Right atrium auricular region (tissue), 2 donors: ENCODE data around the gene TFCP2L1. TPM values are rescaled to one million over a fixed set of nuclear protein-coding genes. Genes with fewer than 3 reads are reported as not detected.

Experiments
- DNase-seq: peaks from one replicate; pipeline ENCODE4 v3.0.0-alpha.2; 2019; ENCODE audit warnings: low spot score
- H3K27ac ChIP-seq, 2 donors: fragments of 200-600 bp; sonication (generic); 1 replicate in 1 of 2; 2 replicates in 1 of 2; pipeline ENCODE4 v1.5.1; 2016 to 2019
- H3K27me3 ChIP-seq, 2 donors: fragments of 200-600 bp; sonication (generic); one replicate each; pipeline versions ENCODE4 v1.5.1 to v1.6.0; 2017 to 2019
- H3K36me3 ChIP-seq: fragments of 200-600 bp; sonication (generic); one replicate; pipeline ENCODE4 v1.5.1; 2016
- H3K4me1 ChIP-seq, 2 donors: fragments of 200-600 bp; sonication (generic); one replicate each; pipeline versions ENCODE4 v1.5.1 to v1.6.0; 2017 to 2019
- H3K4me3 ChIP-seq, 2 donors: fragments of 200-600 bp; sonication (generic); 1 replicate in 1 of 2; 2 replicates in 1 of 2; pipeline ENCODE4 v1.5.1; 2017 to 2019; ENCODE audit warnings: mild to moderate bottlenecking in 1 of 2, moderate library complexity in 1 of 2
- H3K9me3 ChIP-seq, 2 donors: fragments of 200-600 bp; sonication (generic); one replicate each; pipeline ENCODE4 v1.5.1; 2019
- CTCF ChIP-seq, 2 donors: fragments of 200-600 bp; sonication (generic); IDR thresholded peaks; one replicate each; pipeline ENCODE4 v1.5.1; 2019; ENCODE audit warnings: antibody characterized with exemption in 2 of 2
- total RNA-seq, 2 donors: library from RNA; depleted of rRNA; stranded (reverse); fragments of >200 nt; gene quantifications; one replicate each; pipeline ENCODE4 v1.1.0, GENCODE V29; 2016

Gene TFCP2L1
- total RNA-seq, 2 donors from 2014 or later: 0.28 to 0.44 TPM

GRCh38 chr2:121245120-121245820, 39.7 kb downstream of the TFCP2L1 start:
- Histone ChIP-seq H3K36me3 (no peaks in the 10 kb centered on the region), H3K4me3 (no peak overlapping the region), H3K4me1 (no peaks in the 10 kb centered on the region), H3K9me3 (no peaks in the 10 kb centered on the region), H3K27ac (no peak overlapping the region), H3K27me3 (no peaks in the 10 kb centered on the region)
- no peak for TF ChIP-seq CTCF (IDR thresholded peaks at IDR 0.05)
- no peak for DNase-seq

GRCh38 chr2:121244616-121245015, 40.4 kb downstream of the TFCP2L1 start:
- no peak for DNase-seq
- Histone ChIP-seq H3K27ac (no peak overlapping the region), H3K4me3 (no peak overlapping the region), H3K4me1 (no peaks in the 10 kb centered on the region), H3K36me3 (no peaks in the 10 kb centered on the region), H3K9me3 (no peaks in the 10 kb centered on the region), H3K27me3 (no peaks in the 10 kb centered on the region)
- TF ChIP-seq CTCF (IDR thresholded peaks at IDR 0.05): no peak

GRCh38 chr2:121243821-121244460, 41.1 kb downstream of the TFCP2L1 start:
- no peaks in the 10 kb centered on the region for H3K9me3 ChIP-seq
- H3K36me3 ChIP-seq: no peaks in the 10 kb centered on the region
- no peak overlapping the region for H3K27ac ChIP-seq
- H3K27me3 ChIP-seq: no peaks in the 10 kb centered on the region
- no peak for DNase-seq
- no peak for TF ChIP-seq CTCF (IDR thresholded peaks at IDR 0.05)
- no peaks in the 10 kb centered on the region for H3K4me1 ChIP-seq
- H3K4me3 ChIP-seq: no peak overlapping the region

- no peak for DNase-seq
- Histone ChIP-seq H3K27me3 (no peaks in the 10 kb centered on the region), H3K27ac (no peak overlapping the region), H3K4me3 (no peak overlapping the region), H3K36me3 (no peaks in the 10 kb centered on the region), H3K9me3 (no peaks in the 10 kb centered on the region), H3K4me1 (no peaks in the 10 kb centered on the region)
- no peak for TF ChIP-seq CTCF (IDR thresholded peaks at IDR 0.05)
These were observed 42.0 kb downstream of the TFCP2L1 start for GRCh38 chr2:121242976-121243375.

GRCh38 chr2:121242175-121242875, 42.7 kb downstream of the TFCP2L1 start:
- Histone ChIP-seq H3K27ac (no peak overlapping the region), H3K4me1 (no peaks in the 10 kb centered on the region), H3K36me3 (no peaks in the 10 kb centered on the region), H3K27me3 (no peaks in the 10 kb centered on the region), H3K4me3 (no peak overlapping the region), H3K9me3 (no peaks in the 10 kb centered on the region)
- no peak for DNase-seq
- TF ChIP-seq CTCF (IDR thresholded peaks at IDR 0.05): no peak
